K562 (cell line): ENCODE results near the gene LIF. TPM values are rescaled to one million over a fixed set of nuclear protein-coding genes. Genes with fewer than 3 reads are reported as not detected.

Experiments
- BCOR ChIP-seq: fragments of 450-650 bp; IDR thresholded peaks from 2 replicates; pipeline ENCODE4 v1.6.1; 2016
- CHD4 ChIP-seq: fragments of 200-600 bp; sonication (generic); IDR thresholded peaks from 3 replicates; pipeline ENCODE4 v1.6.1; 2012; ENCODE audit warnings: low read depth, mild to moderate bottlenecking, mixed read lengths, low read length, inconsistent platforms; ENCODE audit not compliant: insufficient read depth, insufficient replicate concordance, poor library complexity, severe bottlenecking
- FOXA3 ChIP-seq, 2 experiments: fragments of 450-650 bp in 1 of 2; sonication (generic) in 1 of 2; formaldehyde crosslinking; IDR thresholded peaks in 1 of 2; conservative IDR thresholded peaks in 1 of 2; 2 replicates each; pipeline versions ENCODE4 v1.4.0 to v1.8.0; 2020 to 2022; ENCODE audit warnings: mild to moderate bottlenecking in 2 of 2, missing genetic modification reagents in 1 of 2
- GABPB2 ChIP-seq: fragments of 250-450 bp; sonication (Bioruptor Pico); conservative IDR thresholded peaks from 2 replicates; pipeline ENCODE4 v1.5.1; 2021; ENCODE audit warnings: mild to moderate bottlenecking
- HNRNPL ChIP-seq: fragments of 200-400 bp; formaldehyde crosslinking; IDR thresholded peaks from 2 replicates; pipeline ENCODE4 v1.6.1; 2017; ENCODE audit warnings: low read depth, mild to moderate bottlenecking, low read length
- NCOA1 ChIP-seq: fragments of 450-650 bp; IDR thresholded peaks from 2 replicates; pipeline ENCODE4 v1.6.1; 2016; ENCODE audit warnings: low read depth
- NCOA4 ChIP-seq: fragments of 450-650 bp; IDR thresholded peaks from 2 replicates; pipeline ENCODE4 v1.6.1; 2018; ENCODE audit warnings: mild to moderate bottlenecking; ENCODE audit not compliant: partially characterized antibody
- NFIX ChIP-seq: fragments of 250-450 bp; sonication (Bioruptor Pico); IDR thresholded peaks from 2 replicates; pipeline ENCODE4 v1.4.0; 2020; ENCODE audit warnings: low read depth, mild to moderate bottlenecking, moderate library complexity
- PHB ChIP-seq: fragments of 250-450 bp; sonication (Bioruptor Pico); IDR thresholded peaks from 2 replicates; pipeline ENCODE4 v1.5.0; 2021
- POLR2AphosphoS2 ChIP-seq: IDR thresholded peaks from 2 replicates; pipeline ENCODE4 v1.6.1; 2012; ENCODE audit warnings: low read length, improper control_type of control experiment
- RBM17 ChIP-seq: fragments of 200-400 bp; formaldehyde crosslinking; IDR thresholded peaks from 2 replicates; pipeline ENCODE4 v1.6.1; 2017; ENCODE audit warnings: low read depth, mild to moderate bottlenecking, low read length, borderline replicate concordance
- RBM39 ChIP-seq: fragments of 200-400 bp; formaldehyde crosslinking; optimal IDR thresholded peaks from 2 replicates; pipeline ENCODE3; 2018; ENCODE audit warnings: low read depth, low read length
- RCOR1 ChIP-seq, 2 experiments: IDR thresholded peaks; 2 replicates each; pipeline ENCODE4 v1.6.1; 2012; ENCODE audit warnings: low read depth in 2 of 2, low read length in 2 of 2, borderline replicate concordance in 1 of 2, improper control_type of control experiment in 1 of 2
- RHOXF2B ChIP-seq: fragments of 250-450 bp; sonication (Bioruptor Pico); conservative IDR thresholded peaks from 2 replicates; pipeline ENCODE4 v1.5.1; 2021
- TCF7 ChIP-seq: sonication (generic); IDR thresholded peaks from 2 replicates; pipeline ENCODE4 v1.6.1; 2016; ENCODE audit warnings: antibody characterized with exemption, borderline replicate concordance
- TGIF2 ChIP-seq: sonication (generic); formaldehyde crosslinking; IDR thresholded peaks from 2 replicates; pipeline ENCODE4 v1.8.1; 2022; ENCODE audit warnings: mild to moderate bottlenecking, missing genetic modification reagents, moderate library complexity
- XRCC5 ChIP-seq: fragments of 200-400 bp; formaldehyde crosslinking; IDR thresholded peaks from 2 replicates; pipeline ENCODE4 v1.6.1; 2017; ENCODE audit warnings: low read depth, mild to moderate bottlenecking, low read length
- ZBTB34 ChIP-seq: fragments of 250-450 bp; sonication (Bioruptor Pico); IDR thresholded peaks from 2 replicates; pipeline ENCODE4 v1.8.0; 2021; ENCODE audit warnings: mild to moderate bottlenecking, moderate library complexity
- ZNF146 ChIP-seq: IDR thresholded peaks from one replicate; pipeline ENCODE4 v1.6.1; 2018; ENCODE audit warnings: missing compliant biosample characterization; ENCODE audit not compliant: unreplicated experiment
- ZNF280B ChIP-seq: fragments of 250-450 bp; sonication (Bioruptor Pico); IDR thresholded peaks from 2 replicates; pipeline ENCODE4 v1.5.1; 2021; ENCODE audit warnings: mild to moderate bottlenecking
- ZNF668 ChIP-seq: fragments of 250-450 bp; sonication (Bioruptor Pico); IDR thresholded peaks from 2 replicates; pipeline ENCODE4 v1.8.0; 2022; ENCODE audit warnings: mild to moderate bottlenecking, inconsistent platforms
- ZNF707 ChIP-seq: fragments of 250-450 bp; sonication (Bioruptor Pico); conservative IDR thresholded peaks from 2 replicates; pipeline ENCODE4 v1.8.0; 2022; ENCODE audit warnings: inconsistent platforms, mild to moderate bottlenecking, moderate library complexity
- polyA plus RNA-seq, 8 experiments: library from polyadenylated mRNA; depleted of rRNA in 4 of 8; stranded (reverse) in 5 of 8; unstranded in 3 of 8; fragments of >200 nt; fragmentation: Nextera tagmentation in 2 of 8; fragmentation: Illumina TruSeq in 1 of 8; extraction: Ambion mirVana in 2 of 8; extraction: Trizol in 1 of 8; gene quantifications; 2 replicates each; pipeline versions ENCODE4 v1.2.1 to v1.2.3, GENCODE V29; 2011 to 2014; ENCODE audit warnings: inconsistent platforms in 1 of 8, missing spikeins in 1 of 8
- total RNA-seq, 7 experiments: library from RNA; depleted of rRNA in 6 of 7; stranded (reverse); fragments of >200 nt in 6 of 7; fragmentation: Illumina TruSeq in 2 of 7; extraction: Trizol in 2 of 7; gene quantifications; 2 replicates each; pipeline versions ENCODE4 v1.2.1 to v1.2.3, GENCODE V29; 2011 to 2021; ENCODE audit warnings: low replicate concordance in 1 of 7
- TF ChIP-seq, protein P1 (sequence below), 2 experiments: fragments of 450-650 bp in 1 of 2; sonication (generic) in 1 of 2; formaldehyde crosslinking in 1 of 2; IDR thresholded peaks in 1 of 2; conservative IDR thresholded peaks in 1 of 2; 2 replicates each; pipeline versions ENCODE4 v1.6.1 to v1.8.1; 2016 to 2023; ENCODE audit warnings: mild to moderate bottlenecking in 2 of 2, moderate library complexity in 2 of 2, inconsistent platforms in 1 of 2, missing genetic modification reagents in 1 of 2
- TF ChIP-seq, protein P2 (sequence below): fragments of 250-450 bp; sonication (Bioruptor Pico); IDR thresholded peaks from 2 replicates; pipeline ENCODE4 v1.5.0; 2021

The LIF gene
- total and polyA plus RNA-seq, 9 of the 15 experiments (the other 6 are each of a cell fraction or from before 2014, with no cell fraction given) = 0.05 to 0.39 (median 0.18) TPM; not detected in 3

GRCh38 chr22:30216710-30217109, 29.8 kb downstream of the LIF start (continued):
- TF ChIP-seq, protein P1, sequence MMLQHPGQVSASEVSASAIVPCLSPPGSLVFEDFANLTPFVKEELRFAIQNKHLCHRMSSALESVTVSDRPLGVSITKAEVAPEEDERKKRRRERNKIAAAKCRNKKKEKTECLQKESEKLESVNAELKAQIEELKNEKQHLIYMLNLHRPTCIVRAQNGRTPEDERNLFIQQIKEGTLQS (IDR thresholded peaks at IDR 0.05) = peak; percentile 51; the same call in 1 of the 2 replicates
- TF ChIP-seq, protein P1 (CRISPR knock-in tag; conservative IDR thresholded peaks at IDR 0.05) = no peak
- TF ChIP-seq CHD4 = no peak
- no peak for TF ChIP-seq ZNF668 (CRISPR knock-in tag)
- no peak for TF ChIP-seq PHB (CRISPR knock-in tag)
- TF ChIP-seq HNRNPL = no peak
- peak; percentile 66 to 96 for TF ChIP-seq RCOR1 (IDR thresholded peaks at IDR 0.05; ENCODE audit: borderline replicate concordance in 1 of 2, low read depth in 2 of 2, low read length in 2 of 2)
- no peak for TF ChIP-seq ZBTB34 (CRISPR knock-in tag)
- no peak for TF ChIP-seq RBM17
- TF ChIP-seq GABPB2 (CRISPR knock-in tag) = no peak
- TF ChIP-seq NCOA4 = no peak
- TF ChIP-seq ZNF280B (CRISPR knock-in tag) = no peak
- no peak for TF ChIP-seq TCF7
- TF ChIP-seq ZNF707 (CRISPR knock-in tag) = no peak
- no peak for TF ChIP-seq RHOXF2B (CRISPR knock-in tag)
- TF ChIP-seq NFIX (CRISPR knock-in tag) = no peak
- TF ChIP-seq ZNF146 (CRISPR knock-in tag) = no peak
- TF ChIP-seq POLR2AphosphoS2 = no peak
- TF ChIP-seq, protein P2, sequence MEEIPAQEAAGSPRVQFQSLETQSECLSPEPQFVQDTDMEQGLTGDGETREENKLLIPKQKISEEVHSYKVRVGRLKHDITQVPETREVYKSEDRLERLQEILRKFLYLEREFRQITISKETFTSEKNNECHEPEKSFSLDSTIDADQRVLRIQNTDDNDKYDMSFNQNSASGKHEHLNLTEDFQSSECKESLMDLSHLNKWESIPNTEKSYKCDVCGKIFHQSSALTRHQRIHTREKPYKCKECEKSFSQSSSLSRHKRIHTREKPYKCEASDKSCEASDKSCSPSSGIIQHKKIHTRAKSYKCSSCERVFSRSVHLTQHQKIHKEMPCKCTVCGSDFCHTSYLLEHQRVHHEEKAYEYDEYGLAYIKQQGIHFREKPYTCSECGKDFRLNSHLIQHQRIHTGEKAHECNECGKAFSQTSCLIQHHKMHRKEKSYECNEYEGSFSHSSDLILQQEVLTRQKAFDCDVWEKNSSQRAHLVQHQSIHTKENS = no peak
- no peak for TF ChIP-seq RBM39
- TF ChIP-seq BCOR = peak; percentile 79
- TF ChIP-seq NCOA1 = peak; percentile 84
- no peak for TF ChIP-seq TGIF2 (CRISPR knock-in tag)
- TF ChIP-seq FOXA3 (CRISPR knock-in tag; conservative IDR thresholded peaks at IDR 0.05 in 1 of 2, IDR thresholded peaks at IDR 0.05 in 1 of 2) = 0 out of 4 replicates have a peak, but pooled peaks of 1 of the 2 experiments have one; percentile 28
- no peak for TF ChIP-seq XRCC5
